WTC11 (cell line): ENCODE results near the gene PITPNM1.

Source experiments
- NFYB ChIP-seq: sonication (generic); formaldehyde crosslinking; conservative IDR thresholded peaks from 2 replicates; pipeline ENCODE4 v1.8.0; 2022; ENCODE audit warnings: low read depth, missing genetic modification reagents
- NR2C2 ChIP-seq: sonication (generic); formaldehyde crosslinking; IDR thresholded peaks from 2 replicates; pipeline ENCODE4 v1.8.0; 2022; ENCODE audit warnings: mild to moderate bottlenecking, missing genetic modification reagents
- TCF7 ChIP-seq: sonication (generic); formaldehyde crosslinking; IDR thresholded peaks from 2 replicates; pipeline ENCODE4 v1.8.0; 2022; ENCODE audit warnings: mild to moderate bottlenecking, low read depth, missing genetic modification reagents, moderate library complexity
- ZNF138 ChIP-seq: sonication (generic); formaldehyde crosslinking; conservative IDR thresholded peaks from 2 replicates; pipeline ENCODE4 v1.8.1; 2022; ENCODE audit warnings: mild to moderate bottlenecking, moderate library complexity, missing genetic modification reagents
- ZNF317 ChIP-seq: sonication (generic); formaldehyde crosslinking; IDR thresholded peaks from 2 replicates; pipeline ENCODE4 v1.8.1; 2023; ENCODE audit warnings: low read depth, mild to moderate bottlenecking, moderate library complexity, missing genetic modification reagents, borderline replicate concordance
- TF ChIP-seq, protein P1 (sequence below): fragments of 200-600 bp; IDR thresholded peaks from 2 replicates; pipeline ENCODE4 v1.8.0; 2022; ENCODE audit warnings: antibody characterized with exemption
- TF ChIP-seq, protein P2 (sequence below): sonication (generic); formaldehyde crosslinking; IDR thresholded peaks from 2 replicates; pipeline ENCODE4 v1.8.0; 2022; ENCODE audit warnings: mild to moderate bottlenecking, missing genetic modification reagents
- TF ChIP-seq, protein P3 (sequence below): sonication (generic); formaldehyde crosslinking; IDR thresholded peaks from 2 replicates; pipeline ENCODE4 v1.8.1; 2023; ENCODE audit warnings: mild to moderate bottlenecking, missing genetic modification reagents
- TF ChIP-seq, protein P4 (sequence below): sonication (generic); formaldehyde crosslinking; IDR thresholded peaks from 2 replicates; pipeline ENCODE4 v1.8.1; 2022; ENCODE audit warnings: low read depth, mild to moderate bottlenecking, moderate library complexity, missing genetic modification reagents, borderline replicate concordance
- TF ChIP-seq, protein P5 (sequence below): sonication (generic); formaldehyde crosslinking; IDR thresholded peaks from 2 replicates; pipeline ENCODE4 v1.8.1; 2022; ENCODE audit warnings: mild to moderate bottlenecking, moderate library complexity, missing genetic modification reagents
- TF ChIP-seq, protein P6 (sequence below): sonication (generic); formaldehyde crosslinking; conservative IDR thresholded peaks from 2 replicates; pipeline ENCODE4 v1.8.1; 2022; ENCODE audit warnings: mild to moderate bottlenecking, missing genetic modification reagents
- TF ChIP-seq, protein P7 (sequence below): sonication (generic); formaldehyde crosslinking; IDR thresholded peaks from 2 replicates; pipeline ENCODE4 v1.8.1; 2023; ENCODE audit warnings: mild to moderate bottlenecking, missing genetic modification reagents, moderate library complexity
- TF ChIP-seq, protein P8 (sequence below): sonication (generic); formaldehyde crosslinking; IDR thresholded peaks from 2 replicates; pipeline ENCODE4 v1.8.0; 2023; ENCODE audit warnings: missing genetic modification reagents, mild to moderate bottlenecking, borderline replicate concordance

DNA sequence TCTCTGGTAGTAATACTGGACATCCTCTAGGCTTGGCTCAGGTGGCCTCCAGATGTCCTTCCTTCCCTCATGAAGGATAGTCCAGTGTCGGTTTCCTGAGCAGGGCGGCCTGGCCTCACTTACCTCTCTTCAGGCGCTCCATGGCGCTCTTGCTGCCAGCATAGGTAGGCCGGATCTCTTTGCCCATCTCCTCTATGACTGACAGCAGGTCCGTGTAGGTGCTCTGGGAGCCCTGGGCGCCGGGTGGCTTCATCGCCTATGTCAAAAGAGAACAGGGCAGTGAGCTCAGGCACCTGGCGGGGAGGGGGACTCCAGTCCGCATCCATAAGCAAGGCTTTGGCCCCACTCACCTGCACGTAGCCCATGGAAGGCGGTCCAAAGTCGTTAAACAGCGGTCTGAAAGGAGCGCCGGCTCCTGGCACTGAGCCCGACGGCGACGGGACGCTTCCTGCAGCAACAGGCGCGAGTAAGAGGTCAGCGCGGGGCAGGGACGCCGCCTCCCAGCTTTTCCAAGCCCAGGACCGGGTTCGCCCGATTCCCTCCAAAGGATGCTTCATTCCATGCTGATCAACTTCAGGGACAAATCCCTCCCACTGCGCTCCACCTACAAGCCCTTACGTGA lies 2.2 kb upstream of the PITPNM1 start:
- no peak for TF ChIP-seq NFYB (CRISPR knock-in tag)
- no peak for TF ChIP-seq ZNF317 (CRISPR knock-in tag)
- TF ChIP-seq, protein P1, sequence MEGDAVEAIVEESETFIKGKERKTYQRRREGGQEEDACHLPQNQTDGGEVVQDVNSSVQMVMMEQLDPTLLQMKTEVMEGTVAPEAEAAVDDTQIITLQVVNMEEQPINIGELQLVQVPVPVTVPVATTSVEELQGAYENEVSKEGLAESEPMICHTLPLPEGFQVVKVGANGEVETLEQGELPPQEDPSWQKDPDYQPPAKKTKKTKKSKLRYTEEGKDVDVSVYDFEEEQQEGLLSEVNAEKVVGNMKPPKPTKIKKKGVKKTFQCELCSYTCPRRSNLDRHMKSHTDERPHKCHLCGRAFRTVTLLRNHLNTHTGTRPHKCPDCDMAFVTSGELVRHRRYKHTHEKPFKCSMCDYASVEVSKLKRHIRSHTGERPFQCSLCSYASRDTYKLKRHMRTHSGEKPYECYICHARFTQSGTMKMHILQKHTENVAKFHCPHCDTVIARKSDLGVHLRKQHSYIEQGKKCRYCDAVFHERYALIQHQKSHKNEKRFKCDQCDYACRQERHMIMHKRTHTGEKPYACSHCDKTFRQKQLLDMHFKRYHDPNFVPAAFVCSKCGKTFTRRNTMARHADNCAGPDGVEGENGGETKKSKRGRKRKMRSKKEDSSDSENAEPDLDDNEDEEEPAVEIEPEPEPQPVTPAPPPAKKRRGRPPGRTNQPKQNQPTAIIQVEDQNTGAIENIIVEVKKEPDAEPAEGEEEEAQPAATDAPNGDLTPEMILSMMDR: no peak
- TF ChIP-seq ZNF138 (CRISPR knock-in tag): no peak
- TF ChIP-seq, protein P2, sequence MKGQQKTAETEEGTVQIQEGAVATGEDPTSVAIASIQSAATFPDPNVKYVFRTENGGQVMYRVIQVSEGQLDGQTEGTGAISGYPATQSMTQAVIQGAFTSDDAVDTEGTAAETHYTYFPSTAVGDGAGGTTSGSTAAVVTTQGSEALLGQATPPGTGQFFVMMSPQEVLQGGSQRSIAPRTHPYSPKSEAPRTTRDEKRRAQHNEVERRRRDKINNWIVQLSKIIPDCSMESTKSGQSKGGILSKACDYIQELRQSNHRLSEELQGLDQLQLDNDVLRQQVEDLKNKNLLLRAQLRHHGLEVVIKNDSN (CRISPR knock-in tag): no peak
- TF ChIP-seq, protein P3, sequence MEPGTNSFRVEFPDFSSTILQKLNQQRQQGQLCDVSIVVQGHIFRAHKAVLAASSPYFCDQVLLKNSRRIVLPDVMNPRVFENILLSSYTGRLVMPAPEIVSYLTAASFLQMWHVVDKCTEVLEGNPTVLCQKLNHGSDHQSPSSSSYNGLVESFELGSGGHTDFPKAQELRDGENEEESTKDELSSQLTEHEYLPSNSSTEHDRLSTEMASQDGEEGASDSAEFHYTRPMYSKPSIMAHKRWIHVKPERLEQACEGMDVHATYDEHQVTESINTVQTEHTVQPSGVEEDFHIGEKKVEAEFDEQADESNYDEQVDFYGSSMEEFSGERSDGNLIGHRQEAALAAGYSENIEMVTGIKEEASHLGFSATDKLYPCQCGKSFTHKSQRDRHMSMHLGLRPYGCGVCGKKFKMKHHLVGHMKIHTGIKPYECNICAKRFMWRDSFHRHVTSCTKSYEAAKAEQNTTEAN (CRISPR knock-in tag): no peak
- TF ChIP-seq, protein P4, sequence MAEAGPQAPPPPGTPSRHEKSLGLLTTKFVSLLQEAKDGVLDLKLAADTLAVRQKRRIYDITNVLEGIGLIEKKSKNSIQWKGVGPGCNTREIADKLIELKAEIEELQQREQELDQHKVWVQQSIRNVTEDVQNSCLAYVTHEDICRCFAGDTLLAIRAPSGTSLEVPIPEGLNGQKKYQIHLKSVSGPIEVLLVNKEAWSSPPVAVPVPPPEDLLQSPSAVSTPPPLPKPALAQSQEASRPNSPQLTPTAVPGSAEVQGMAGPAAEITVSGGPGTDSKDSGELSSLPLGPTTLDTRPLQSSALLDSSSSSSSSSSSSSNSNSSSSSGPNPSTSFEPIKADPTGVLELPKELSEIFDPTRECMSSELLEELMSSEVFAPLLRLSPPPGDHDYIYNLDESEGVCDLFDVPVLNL (CRISPR knock-in tag): no peak
- TF ChIP-seq, protein P5, sequence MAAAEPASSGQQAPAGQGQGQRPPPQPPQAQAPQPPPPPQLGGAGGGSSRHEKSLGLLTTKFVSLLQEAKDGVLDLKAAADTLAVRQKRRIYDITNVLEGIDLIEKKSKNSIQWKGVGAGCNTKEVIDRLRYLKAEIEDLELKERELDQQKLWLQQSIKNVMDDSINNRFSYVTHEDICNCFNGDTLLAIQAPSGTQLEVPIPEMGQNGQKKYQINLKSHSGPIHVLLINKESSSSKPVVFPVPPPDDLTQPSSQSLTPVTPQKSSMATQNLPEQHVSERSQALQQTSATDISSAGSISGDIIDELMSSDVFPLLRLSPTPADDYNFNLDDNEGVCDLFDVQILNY (CRISPR knock-in tag): no peak
- no peak for TF ChIP-seq TCF7
- TF ChIP-seq, protein P6, sequence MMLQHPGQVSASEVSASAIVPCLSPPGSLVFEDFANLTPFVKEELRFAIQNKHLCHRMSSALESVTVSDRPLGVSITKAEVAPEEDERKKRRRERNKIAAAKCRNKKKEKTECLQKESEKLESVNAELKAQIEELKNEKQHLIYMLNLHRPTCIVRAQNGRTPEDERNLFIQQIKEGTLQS (CRISPR knock-in tag): no peak
- TF ChIP-seq, protein P7, sequence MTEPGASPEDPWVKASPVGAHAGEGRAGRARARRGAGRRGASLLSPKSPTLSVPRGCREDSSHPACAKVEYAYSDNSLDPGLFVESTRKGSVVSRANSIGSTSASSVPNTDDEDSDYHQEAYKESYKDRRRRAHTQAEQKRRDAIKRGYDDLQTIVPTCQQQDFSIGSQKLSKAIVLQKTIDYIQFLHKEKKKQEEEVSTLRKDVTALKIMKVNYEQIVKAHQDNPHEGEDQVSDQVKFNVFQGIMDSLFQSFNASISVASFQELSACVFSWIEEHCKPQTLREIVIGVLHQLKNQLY (CRISPR knock-in tag): no peak
- TF ChIP-seq, protein P8, sequence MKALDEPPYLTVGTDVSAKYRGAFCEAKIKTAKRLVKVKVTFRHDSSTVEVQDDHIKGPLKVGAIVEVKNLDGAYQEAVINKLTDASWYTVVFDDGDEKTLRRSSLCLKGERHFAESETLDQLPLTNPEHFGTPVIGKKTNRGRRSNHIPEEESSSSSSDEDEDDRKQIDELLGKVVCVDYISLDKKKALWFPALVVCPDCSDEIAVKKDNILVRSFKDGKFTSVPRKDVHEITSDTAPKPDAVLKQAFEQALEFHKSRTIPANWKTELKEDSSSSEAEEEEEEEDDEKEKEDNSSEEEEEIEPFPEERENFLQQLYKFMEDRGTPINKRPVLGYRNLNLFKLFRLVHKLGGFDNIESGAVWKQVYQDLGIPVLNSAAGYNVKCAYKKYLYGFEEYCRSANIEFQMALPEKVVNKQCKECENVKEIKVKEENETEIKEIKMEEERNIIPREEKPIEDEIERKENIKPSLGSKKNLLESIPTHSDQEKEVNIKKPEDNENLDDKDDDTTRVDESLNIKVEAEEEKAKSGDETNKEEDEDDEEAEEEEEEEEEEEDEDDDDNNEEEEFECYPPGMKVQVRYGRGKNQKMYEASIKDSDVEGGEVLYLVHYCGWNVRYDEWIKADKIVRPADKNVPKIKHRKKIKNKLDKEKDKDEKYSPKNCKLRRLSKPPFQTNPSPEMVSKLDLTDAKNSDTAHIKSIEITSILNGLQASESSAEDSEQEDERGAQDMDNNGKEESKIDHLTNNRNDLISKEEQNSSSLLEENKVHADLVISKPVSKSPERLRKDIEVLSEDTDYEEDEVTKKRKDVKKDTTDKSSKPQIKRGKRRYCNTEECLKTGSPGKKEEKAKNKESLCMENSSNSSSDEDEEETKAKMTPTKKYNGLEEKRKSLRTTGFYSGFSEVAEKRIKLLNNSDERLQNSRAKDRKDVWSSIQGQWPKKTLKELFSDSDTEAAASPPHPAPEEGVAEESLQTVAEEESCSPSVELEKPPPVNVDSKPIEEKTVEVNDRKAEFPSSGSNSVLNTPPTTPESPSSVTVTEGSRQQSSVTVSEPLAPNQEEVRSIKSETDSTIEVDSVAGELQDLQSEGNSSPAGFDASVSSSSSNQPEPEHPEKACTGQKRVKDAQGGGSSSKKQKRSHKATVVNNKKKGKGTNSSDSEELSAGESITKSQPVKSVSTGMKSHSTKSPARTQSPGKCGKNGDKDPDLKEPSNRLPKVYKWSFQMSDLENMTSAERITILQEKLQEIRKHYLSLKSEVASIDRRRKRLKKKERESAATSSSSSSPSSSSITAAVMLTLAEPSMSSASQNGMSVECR (CRISPR knock-in tag): 0 out of 2 replicates have a peak, but pooled peaks have one; percentile 69
- TF ChIP-seq NR2C2 (CRISPR knock-in tag): no peak
